ENCODE results near the gene CYCS.

Gene CYCS

DNA sequence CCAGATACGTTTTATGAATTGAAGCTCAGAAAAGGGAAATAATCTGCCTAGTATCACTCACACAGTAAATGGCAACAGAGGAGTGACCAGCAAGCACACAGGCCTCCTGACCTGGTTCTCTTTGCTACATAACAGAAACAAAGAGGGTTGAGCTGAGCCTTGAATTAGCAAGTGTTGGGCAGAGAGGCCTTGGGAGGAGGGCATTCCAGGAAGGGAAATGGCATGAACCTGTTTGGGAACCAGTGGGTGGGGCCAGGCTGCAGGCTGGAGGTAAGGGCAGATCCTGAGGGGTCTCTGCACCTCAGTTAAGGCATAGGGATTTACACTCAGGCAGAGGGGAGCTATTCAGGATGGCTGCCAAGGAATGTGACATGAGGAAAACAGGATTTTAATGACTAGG, 24.8 kb upstream of the CYCS start:
- Histone ChIP-seq H3K9me3 (ENCODE audit: control insufficient read depth, low read length) (no peaks in the 10 kb centered on the region), H3K36me3 (ENCODE audit: control insufficient read depth, insufficient read depth, low read length) (no peaks in the 10 kb centered on the region), H3K27me3 (ENCODE audit: control insufficient read depth, insufficient read depth, low read length, poor library complexity, severe bottlenecking) (no peaks in the 10 kb centered on the region), H3K4me3 (ENCODE audit: insufficient read depth, low read depth, low read length) (no peak overlapping the region), H3K27ac (ENCODE audit: insufficient read depth, low read depth, low read length, poor library complexity, severe bottlenecking) (no peak overlapping the region), H3K4me1 (ENCODE audit: control insufficient read depth, insufficient read depth, low read length) (peaks cover 4% of the 10 kb centered on the region)
- WGBS, 2 experiments: 79 to 100% methylated on average over 1 of the region's 1 CpG

DNA sequence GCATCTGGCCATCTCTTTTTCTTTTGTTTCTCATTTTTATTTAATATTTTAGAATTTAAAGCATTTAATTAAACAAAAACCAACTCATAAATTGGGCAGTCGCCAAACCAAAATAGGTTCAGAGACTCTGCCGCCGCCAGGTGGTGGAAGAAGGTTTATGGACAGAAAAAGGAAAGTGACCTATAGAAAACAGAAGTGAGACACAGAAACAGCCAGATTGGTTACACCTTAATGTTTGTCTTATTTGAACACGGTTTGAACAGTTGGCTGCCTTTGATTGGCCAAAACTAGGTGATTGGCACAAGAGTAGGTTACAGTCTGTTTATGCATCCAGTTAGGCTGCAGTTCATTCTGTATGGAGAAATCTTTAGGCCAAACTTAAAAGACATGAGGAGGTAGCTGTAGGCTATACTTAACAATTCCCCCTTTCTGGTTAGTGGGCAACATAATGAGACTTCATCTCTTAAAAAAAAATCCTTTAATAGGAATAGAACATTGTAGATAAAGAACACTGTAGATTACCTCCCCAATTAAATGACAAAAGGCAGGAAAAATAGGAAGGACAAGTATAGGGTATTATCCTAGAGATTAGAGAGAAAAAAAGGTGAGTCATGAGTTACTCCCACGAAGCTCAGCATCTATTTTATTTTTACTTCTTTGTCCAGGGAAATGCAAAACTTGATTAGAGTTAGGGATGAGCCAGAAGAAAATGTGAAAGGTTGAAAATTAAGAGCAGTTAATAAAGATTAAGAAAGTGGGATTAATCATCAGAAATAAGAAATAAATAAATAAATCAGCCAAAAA, 23.9 kb upstream of the CYCS start:
- 87 to 94% methylated on average over 5 of the region's 5 CpGs for WGBS, 2 experiments
- H3K4me1 ChIP-seq (ENCODE audit: control insufficient read depth, insufficient read depth, low read length): peaks cover 4% of the 10 kb centered on the region
- H3K27me3 ChIP-seq (ENCODE audit: control insufficient read depth, insufficient read depth, low read length, poor library complexity, severe bottlenecking): no peaks in the 10 kb centered on the region
- H3K27ac ChIP-seq (ENCODE audit: insufficient read depth, low read depth, low read length, poor library complexity, severe bottlenecking): no peak overlapping the region
- H3K4me3 ChIP-seq (ENCODE audit: insufficient read depth, low read depth, low read length): no peak overlapping the region
- H3K36me3 ChIP-seq (ENCODE audit: control insufficient read depth, insufficient read depth, low read length): no peaks in the 10 kb centered on the region
- no peaks in the 10 kb centered on the region for H3K9me3 ChIP-seq (ENCODE audit: control insufficient read depth, low read length)

DNA sequence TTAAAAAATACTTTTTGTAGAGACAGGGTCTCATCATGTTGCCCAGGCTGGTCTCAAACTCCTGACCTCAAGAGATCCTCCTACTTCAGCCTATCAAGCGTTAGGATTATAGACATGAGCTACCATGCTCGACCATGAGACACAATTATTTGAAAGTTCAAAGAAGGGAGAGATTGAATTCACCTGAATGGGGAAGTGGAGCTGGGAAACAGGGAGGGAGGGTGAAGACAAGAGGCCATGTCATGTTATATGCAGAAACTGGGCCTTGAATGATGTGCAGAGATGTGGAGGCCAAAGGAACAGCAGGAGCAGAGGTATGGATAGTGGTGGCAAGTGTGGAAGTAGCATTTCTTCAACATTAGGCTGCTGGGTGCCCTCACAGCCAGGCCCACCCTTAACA, 18.7 kb upstream of the CYCS start:
- H3K27me3 ChIP-seq (ENCODE audit: control insufficient read depth, insufficient read depth, low read length, poor library complexity, severe bottlenecking): no peaks in the 10 kb centered on the region
- no peaks in the 10 kb centered on the region for H3K36me3 ChIP-seq (ENCODE audit: control insufficient read depth, insufficient read depth, low read length)
- H3K4me1 ChIP-seq (ENCODE audit: control insufficient read depth, insufficient read depth, low read length): no peaks in the 10 kb centered on the region
- H3K9me3 ChIP-seq (ENCODE audit: control insufficient read depth, low read length): no peaks in the 10 kb centered on the region
- WGBS, 2 experiments: 87 to 92% methylated on average over 2 of the region's 2 CpGs
- no peak overlapping the region for H3K4me3 ChIP-seq (ENCODE audit: insufficient read depth, low read depth, low read length)
- no peak overlapping the region for H3K27ac ChIP-seq (ENCODE audit: insufficient read depth, low read depth, low read length, poor library complexity, severe bottlenecking)

DNA sequence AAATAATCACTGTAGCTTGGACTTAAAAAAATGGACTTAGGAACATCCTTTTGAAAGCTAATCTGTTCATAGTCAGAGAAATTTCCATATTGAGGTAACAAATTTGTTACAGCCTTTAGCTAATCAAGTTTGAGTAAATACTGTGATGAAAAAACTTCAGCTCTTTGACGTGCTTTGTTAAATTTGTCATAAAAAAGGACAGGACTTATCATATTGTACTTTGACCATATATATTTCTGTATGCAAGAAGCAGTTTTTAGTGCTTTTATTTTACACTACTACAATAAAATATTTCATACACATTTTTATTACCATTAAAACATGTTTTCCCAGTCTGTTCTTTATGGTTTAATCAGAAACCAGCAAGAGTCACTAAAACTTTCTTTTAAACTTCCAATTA, 14.5 kb upstream of the CYCS start:
- H3K4me3 ChIP-seq (ENCODE audit: insufficient read depth, low read depth, low read length): no peak overlapping the region
- no peaks in the 10 kb centered on the region for H3K36me3 ChIP-seq (ENCODE audit: control insufficient read depth, insufficient read depth, low read length)
- 100% methylated on average over 1 of the region's 1 CpG; no CpG with 5 or more reads in 1 of the 2 experiments for WGBS, 2 experiments
- no peaks in the 10 kb centered on the region for H3K9me3 ChIP-seq (ENCODE audit: control insufficient read depth, low read length)
- no peaks in the 10 kb centered on the region for H3K4me1 ChIP-seq (ENCODE audit: control insufficient read depth, insufficient read depth, low read length)
- no peaks in the 10 kb centered on the region for H3K27me3 ChIP-seq (ENCODE audit: control insufficient read depth, insufficient read depth, low read length, poor library complexity, severe bottlenecking)
- H3K27ac ChIP-seq (ENCODE audit: insufficient read depth, low read depth, low read length, poor library complexity, severe bottlenecking): no peak overlapping the region

DNA sequence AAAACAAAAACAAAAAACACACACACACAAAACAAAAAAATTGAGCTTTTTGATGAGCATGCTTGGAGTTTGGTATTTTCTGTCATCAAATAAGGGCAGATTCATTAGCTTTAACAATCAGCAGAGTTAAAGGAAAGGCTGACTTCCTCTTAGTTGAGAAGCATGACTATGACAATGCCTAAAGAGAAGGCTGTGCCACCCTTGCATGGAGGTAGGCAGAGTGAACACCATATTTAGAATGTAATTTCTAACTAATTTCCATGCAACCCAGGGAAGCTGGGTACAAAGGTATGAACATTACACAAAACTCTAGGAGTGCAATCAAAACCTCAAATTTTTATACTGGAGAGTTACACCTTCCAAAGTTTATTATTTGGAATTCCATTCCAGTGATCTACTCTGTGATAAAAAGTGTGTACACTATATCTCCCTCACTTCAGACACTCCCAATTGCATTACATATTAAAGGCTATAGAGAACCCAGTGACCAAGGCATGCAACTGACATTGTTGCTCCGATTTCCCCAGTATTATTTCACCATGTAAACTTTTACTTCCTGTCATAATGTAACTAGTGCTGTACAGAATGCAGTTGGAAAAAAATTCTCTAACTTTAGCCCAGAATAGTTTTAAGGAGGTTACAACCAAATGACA, 9.4 kb upstream of the CYCS start:
- Histone ChIP-seq H3K4me1 (ENCODE audit: control insufficient read depth, insufficient read depth, low read length) (no peaks in the 10 kb centered on the region), H3K36me3 (ENCODE audit: control insufficient read depth, insufficient read depth, low read length) (no peaks in the 10 kb centered on the region), H3K4me3 (ENCODE audit: insufficient read depth, low read depth, low read length) (no peak overlapping the region), H3K27ac (ENCODE audit: insufficient read depth, low read depth, low read length, poor library complexity, severe bottlenecking) (no peak overlapping the region), H3K9me3 (ENCODE audit: control insufficient read depth, low read length) (no peaks in the 10 kb centered on the region), H3K27me3 (ENCODE audit: control insufficient read depth, insufficient read depth, low read length, poor library complexity, severe bottlenecking) (no peaks in the 10 kb centered on the region)
- 100% methylated on average over 1 of the region's 1 CpG for WGBS, 2 experiments

DNA sequence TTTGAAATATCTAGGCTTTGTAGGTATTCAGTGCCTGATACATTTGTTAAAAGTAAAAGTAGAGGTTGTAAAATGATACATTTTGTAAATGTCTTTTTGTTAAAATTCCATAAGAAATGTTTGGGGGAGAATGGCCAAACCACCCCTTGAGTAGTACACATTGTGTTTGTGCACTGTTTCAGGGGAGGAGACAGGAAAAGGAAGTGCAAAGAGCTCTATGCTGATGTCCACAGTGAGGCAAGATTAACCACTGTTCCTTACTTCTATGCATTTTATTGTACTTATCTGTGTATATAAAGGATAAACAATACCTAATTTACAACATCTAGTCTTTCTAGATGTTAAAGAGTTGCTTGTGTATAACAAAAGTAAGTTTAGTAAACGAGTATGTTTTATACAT, 7.4 kb upstream of the CYCS start:
- Histone ChIP-seq H3K27ac (ENCODE audit: insufficient read depth, low read depth, low read length, poor library complexity, severe bottlenecking) (no peak overlapping the region), H3K9me3 (ENCODE audit: control insufficient read depth, low read length) (no peaks in the 10 kb centered on the region), H3K36me3 (ENCODE audit: control insufficient read depth, insufficient read depth, low read length) (no peaks in the 10 kb centered on the region), H3K27me3 (ENCODE audit: control insufficient read depth, insufficient read depth, low read length, poor library complexity, severe bottlenecking) (peaks cover 3% of the 10 kb centered on the region), H3K4me3 (ENCODE audit: insufficient read depth, low read depth, low read length) (no peak overlapping the region), H3K4me1 (ENCODE audit: control insufficient read depth, insufficient read depth, low read length) (no peaks in the 10 kb centered on the region)
- 80 to 82% methylated on average over 1 of the region's 1 CpG for WGBS, 2 experiments

DNA sequence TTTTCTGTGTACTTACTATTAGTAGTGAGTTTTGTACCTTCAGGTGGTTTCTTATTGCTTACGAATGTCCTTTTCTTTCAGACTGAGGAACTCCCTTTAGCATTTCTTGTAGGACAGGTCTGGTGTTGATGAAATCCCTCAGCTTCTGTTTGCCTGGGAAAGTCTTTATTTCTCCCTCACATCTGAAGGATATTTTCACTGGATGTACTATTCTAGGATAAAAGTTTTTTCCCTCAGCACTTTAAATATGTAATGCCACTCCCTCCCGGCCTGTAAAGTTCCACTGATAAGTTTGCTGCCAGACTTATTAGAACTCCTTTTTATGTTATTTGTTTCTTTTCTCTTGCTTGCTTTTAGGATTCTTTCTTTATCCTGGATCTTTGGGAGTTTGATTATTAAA, 1.7 kb upstream of the CYCS start:
- Histone ChIP-seq H3K36me3 (ENCODE audit: control insufficient read depth, insufficient read depth, low read length) (peaks cover 9% of the 10 kb centered on the region), H3K27me3 (ENCODE audit: control insufficient read depth, insufficient read depth, low read length, poor library complexity, severe bottlenecking) (peaks cover 3% of the 10 kb centered on the region), H3K27ac (ENCODE audit: insufficient read depth, low read depth, low read length, poor library complexity, severe bottlenecking) (no peak overlapping the region), H3K4me3 (ENCODE audit: insufficient read depth, low read depth, low read length) (no peak overlapping the region), H3K4me1 (ENCODE audit: control insufficient read depth, insufficient read depth, low read length) (peaks cover 5% of the 10 kb centered on the region), H3K9me3 (ENCODE audit: control insufficient read depth, low read length) (no peaks in the 10 kb centered on the region)
- WGBS, 2 experiments: 92 to 100% methylated on average over 2 of the region's 2 CpGs

DNA sequence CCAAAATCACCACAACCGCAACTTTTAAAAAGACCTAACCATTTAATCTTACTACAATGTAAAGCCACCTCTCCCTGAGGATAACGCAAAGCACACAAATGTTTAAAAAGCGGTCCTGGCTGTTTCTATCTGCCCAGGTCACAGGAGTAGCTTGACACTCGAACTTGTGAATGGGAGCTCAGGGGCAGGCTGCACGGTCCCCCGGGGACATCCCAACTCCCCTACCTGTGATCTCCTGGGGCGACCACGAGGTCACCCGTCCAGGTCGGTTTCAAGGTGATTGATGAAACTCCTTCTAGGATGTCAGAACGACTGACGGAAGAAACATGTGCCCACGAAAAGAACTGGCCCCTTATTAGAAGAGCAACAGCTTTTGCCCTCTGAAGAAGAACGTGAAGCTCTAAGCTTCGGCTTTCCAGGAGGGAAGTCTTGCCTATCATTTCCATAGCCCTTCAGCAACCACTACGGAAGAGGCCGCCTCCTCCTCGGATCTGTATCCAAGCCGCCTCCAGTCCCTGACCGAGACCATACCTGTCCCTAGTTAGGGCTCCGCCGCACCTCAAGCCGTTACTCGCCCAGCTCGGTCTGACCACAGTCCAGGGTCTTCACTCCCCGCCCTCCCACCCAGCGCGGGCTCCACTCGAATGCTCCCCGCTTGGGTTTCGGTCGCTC, 459 bp downstream of the CYCS start:
- H3K27me3 ChIP-seq (ENCODE audit: control insufficient read depth, insufficient read depth, low read length, poor library complexity, severe bottlenecking): peaks cover 3% of the 10 kb centered on the region
- H3K9me3 ChIP-seq (ENCODE audit: control insufficient read depth, low read length): no peaks in the 10 kb centered on the region
- peak overlapping the region; percentile 86 for H3K4me3 ChIP-seq (ENCODE audit: insufficient read depth, low read depth, low read length)
- H3K36me3 ChIP-seq (ENCODE audit: control insufficient read depth, insufficient read depth, low read length): peaks cover 20% of the 10 kb centered on the region
- H3K27ac ChIP-seq (ENCODE audit: insufficient read depth, low read depth, low read length, poor library complexity, severe bottlenecking): peak overlapping the region; percentile 19
- 0 to 1% methylated on average over 32 of the region's 32 CpGs for WGBS, 2 experiments
- H3K4me1 ChIP-seq (ENCODE audit: control insufficient read depth, insufficient read depth, low read length): peaks cover 5% of the 10 kb centered on the region

DNA sequence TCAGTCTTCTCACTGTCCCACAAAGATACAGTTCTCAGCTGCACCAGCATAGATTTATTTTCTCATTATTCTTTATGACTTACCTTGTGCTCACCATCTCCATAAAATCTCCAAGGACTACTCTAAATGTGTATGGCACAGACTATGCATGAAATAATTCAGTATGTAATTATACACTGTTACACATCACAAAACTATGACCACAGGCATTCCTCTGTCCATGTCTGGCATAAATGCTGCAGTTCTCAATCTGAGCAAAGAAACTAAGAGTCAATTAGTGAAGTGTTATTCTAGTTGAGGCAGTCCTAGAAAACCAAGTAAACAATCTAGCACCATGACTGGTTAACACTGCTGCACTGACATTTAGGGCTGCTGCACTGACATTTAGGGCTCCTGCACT, 2.7 kb downstream of the CYCS start:
- H3K9me3 ChIP-seq (ENCODE audit: control insufficient read depth, low read length): no peaks in the 10 kb centered on the region
- peaks cover 5% of the 10 kb centered on the region for H3K4me1 ChIP-seq (ENCODE audit: control insufficient read depth, insufficient read depth, low read length)
- no peaks in the 10 kb centered on the region for H3K27me3 ChIP-seq (ENCODE audit: control insufficient read depth, insufficient read depth, low read length, poor library complexity, severe bottlenecking)
- H3K4me3 ChIP-seq (ENCODE audit: insufficient read depth, low read depth, low read length): no peak overlapping the region
- peaks cover 20% of the 10 kb centered on the region for H3K36me3 ChIP-seq (ENCODE audit: control insufficient read depth, insufficient read depth, low read length)
- no peak overlapping the region for H3K27ac ChIP-seq (ENCODE audit: insufficient read depth, low read depth, low read length, poor library complexity, severe bottlenecking)

DNA sequence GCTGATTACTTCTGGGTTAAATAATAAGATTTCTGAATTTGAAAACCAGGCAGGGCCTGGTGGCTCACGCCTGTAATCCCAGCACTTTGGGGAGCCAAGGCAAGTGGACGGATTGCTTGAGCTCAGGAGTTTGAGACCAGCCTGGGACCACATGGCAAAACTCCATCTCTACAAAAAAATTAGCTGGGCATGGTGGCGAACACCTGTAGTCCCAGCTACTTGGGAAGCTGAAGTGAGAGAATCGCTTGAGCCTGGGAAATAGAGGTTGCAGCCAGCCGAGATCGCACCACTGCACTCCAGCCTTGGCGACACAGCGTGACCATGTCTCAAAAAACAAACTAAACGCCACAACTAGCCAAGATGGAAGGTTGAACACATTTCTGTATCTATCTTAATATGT, 3.5 kb downstream of the CYCS start:
- Histone ChIP-seq H3K27me3 (ENCODE audit: control insufficient read depth, insufficient read depth, low read length, poor library complexity, severe bottlenecking) (no peaks in the 10 kb centered on the region), H3K36me3 (ENCODE audit: control insufficient read depth, insufficient read depth, low read length) (peaks cover 20% of the 10 kb centered on the region), H3K4me1 (ENCODE audit: control insufficient read depth, insufficient read depth, low read length) (peaks cover 5% of the 10 kb centered on the region), H3K9me3 (ENCODE audit: control insufficient read depth, low read length) (no peaks in the 10 kb centered on the region), H3K4me3 (ENCODE audit: insufficient read depth, low read depth, low read length) (no peak overlapping the region), H3K27ac (ENCODE audit: insufficient read depth, low read depth, low read length, poor library complexity, severe bottlenecking) (no peak overlapping the region)
- 91 to 96% methylated on average over 9 of the region's 9 CpGs for WGBS, 2 experiments
